SU-DHL-6 (cell line): ENCODE measurements around the gene IFITM1.
"Not testable (repeated sequence)": the region's sequence is repeated elsewhere in the genome, so short reads cannot be mapped to it uniquely, and the experiment has no call there.

ENCODE experiments used
- H2AFZ ChIP-seq: fragments of 200-600 bp; sonication (generic); 2 replicates; pipeline ENCODE4 v1.6.1; 2014; ENCODE audit warnings: low read depth, mild to moderate bottlenecking, moderate library complexity, mixed read lengths, antibody characterized with exemption, low read length; ENCODE audit not compliant: severe bottlenecking
- H3F3A ChIP-seq: fragments of 200-600 bp; shearing (Covaris generic); 2 replicates; pipeline ENCODE4 v1.6.0; 2016; ENCODE audit warnings: antibody characterized with exemption, mild to moderate bottlenecking; ENCODE audit not compliant: insufficient read depth
- H3K27ac ChIP-seq: fragments of 200-600 bp; sonication (generic); 2 replicates; pipeline ENCODE4 v1.5.1; 2016; ENCODE audit warnings: low read depth, mild to moderate bottlenecking, low read length, moderate library complexity, mixed read lengths
- H3K27me3 ChIP-seq: fragments of 200-600 bp; sonication (generic), shearing (Covaris generic); 2 replicates; pipeline ENCODE4 v1.6.0; 2014; ENCODE audit warnings: mild to moderate bottlenecking, low read length
- H3K36me3 ChIP-seq: fragments of 200-600 bp; sonication (generic); 2 replicates; pipeline ENCODE4 v1.6.1; 2014; ENCODE audit warnings: mild to moderate bottlenecking, low read length, mixed read lengths
- H3K4me2 ChIP-seq: fragments of 300-600, 200-600 bp; shearing (Covaris generic), sonication (generic); 2 replicates; pipeline ENCODE4 v1.6.0; 2014; ENCODE audit warnings: low read length, low read depth, mild to moderate bottlenecking; ENCODE audit not compliant: poor library complexity, severe bottlenecking
- H3K4me3 ChIP-seq: fragments of 200-600 bp; sonication (generic); 2 replicates; pipeline ENCODE4 v1.5.1; 2014; ENCODE audit warnings: antibody characterized with exemption, low read length, mild to moderate bottlenecking, mixed read lengths; ENCODE audit not compliant: insufficient read depth, poor library complexity, severe bottlenecking
- H3K79me2 ChIP-seq: fragments of 200-600 bp; sonication (generic); 2 replicates; pipeline ENCODE4 v1.6.1; 2014; ENCODE audit warnings: mild to moderate bottlenecking, low read length, moderate library complexity; ENCODE audit not compliant: insufficient read depth
- H3K9ac ChIP-seq: fragments of 200-600 bp; sonication (generic); 2 replicates; pipeline ENCODE4 v1.7.0; 2014; ENCODE audit warnings: mild to moderate bottlenecking, low read length
- H3K9me2 ChIP-seq: fragments of 200-600 bp; sonication (generic); replicated peaks from 2 replicates; pipeline ENCODE4 v1.6.1; 2014; ENCODE audit warnings: low read length; ENCODE audit not compliant: insufficient read depth
- H3K9me3 ChIP-seq: fragments of 200-600 bp; sonication (generic); 2 replicates; pipeline ENCODE4 v1.6.1; 2014; ENCODE audit warnings: low read length, mixed read lengths; ENCODE audit not compliant: insufficient read depth
- H4K20me1 ChIP-seq: fragments of 200-600 bp; sonication (generic); 2 replicates; pipeline ENCODE4 v1.6.1; 2014; ENCODE audit warnings: low read depth, mild to moderate bottlenecking, antibody characterized with exemption, low read length, moderate library complexity, mixed read lengths
- EZH2phosphoT487 ChIP-seq: fragments of 200-600 bp; sonication (generic), shearing (Covaris generic); conservative IDR thresholded peaks from 2 replicates; pipeline ENCODE4 v1.6.1; 2018; ENCODE audit warnings: mild to moderate bottlenecking, antibody characterized with exemption, low read length, moderate library complexity, mixed read lengths
- TF ChIP-seq, protein P1 (sequence below): fragments of 200-600 bp; sonication (generic); IDR thresholded peaks from one replicate; pipeline ENCODE4 v1.5.1; 2017; ENCODE audit warnings: antibody characterized with exemption, mild to moderate bottlenecking, low read length, moderate library complexity; ENCODE audit not compliant: insufficient read depth, poor library complexity, severe bottlenecking

Gene IFITM1

DNA sequence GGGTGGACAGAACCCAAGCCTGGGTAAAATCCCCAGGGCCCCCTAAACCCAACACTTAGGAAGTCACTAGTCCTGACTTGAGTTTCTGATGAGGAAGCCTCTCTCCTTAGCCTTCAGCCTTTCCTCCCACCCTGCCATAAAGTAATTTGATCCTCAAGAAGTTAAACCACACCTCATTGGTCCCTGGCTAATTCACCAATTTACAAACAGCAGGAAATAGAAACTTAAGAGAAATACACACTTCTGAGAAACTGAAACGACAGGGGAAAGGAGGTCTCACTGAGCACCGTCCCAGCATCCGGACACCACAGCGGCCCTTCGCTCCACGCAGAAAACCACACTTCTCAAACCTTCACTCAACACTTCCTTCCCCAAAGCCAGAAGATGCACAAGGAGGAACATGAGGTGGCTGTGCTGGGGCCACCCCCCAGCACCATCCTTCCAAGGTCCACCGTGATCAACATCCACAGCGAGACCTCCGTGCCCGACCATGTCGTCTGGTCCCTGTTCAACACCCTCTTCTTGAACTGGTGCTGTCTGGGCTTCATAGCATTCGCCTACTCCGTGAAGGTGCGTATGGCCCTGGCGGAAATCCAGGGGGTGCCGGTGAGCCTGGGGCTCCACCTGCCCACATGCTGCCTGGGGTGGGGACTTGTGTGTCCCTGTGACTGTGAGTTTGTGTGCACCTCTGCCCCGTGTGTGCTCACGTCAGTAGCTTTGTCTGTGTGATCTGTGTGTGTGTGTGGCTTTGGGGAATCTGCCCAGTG is at the start of gene IFITM1:
IFITM1 (plus strand) TSS at position 254 of the 767 bp plus-strand sequence; CDS start at position 385, 131 bp downstream.
- H3K27ac ChIP-seq: no peak within 1 kb of the TSS
- no peaks in the 10 kb centered on the region for H3K27me3 ChIP-seq
- no peak within 1 kb of the TSS for H3K9ac ChIP-seq
- no peak within 1 kb of the TSS for H3K4me3 ChIP-seq
- H3K9me2 ChIP-seq: no peaks in the 10 kb centered on the region
- H3K79me2 ChIP-seq: no peaks in the 10 kb centered on the region
- no peak within 1 kb of the TSS for H2AFZ ChIP-seq
- TF ChIP-seq, protein P1, sequence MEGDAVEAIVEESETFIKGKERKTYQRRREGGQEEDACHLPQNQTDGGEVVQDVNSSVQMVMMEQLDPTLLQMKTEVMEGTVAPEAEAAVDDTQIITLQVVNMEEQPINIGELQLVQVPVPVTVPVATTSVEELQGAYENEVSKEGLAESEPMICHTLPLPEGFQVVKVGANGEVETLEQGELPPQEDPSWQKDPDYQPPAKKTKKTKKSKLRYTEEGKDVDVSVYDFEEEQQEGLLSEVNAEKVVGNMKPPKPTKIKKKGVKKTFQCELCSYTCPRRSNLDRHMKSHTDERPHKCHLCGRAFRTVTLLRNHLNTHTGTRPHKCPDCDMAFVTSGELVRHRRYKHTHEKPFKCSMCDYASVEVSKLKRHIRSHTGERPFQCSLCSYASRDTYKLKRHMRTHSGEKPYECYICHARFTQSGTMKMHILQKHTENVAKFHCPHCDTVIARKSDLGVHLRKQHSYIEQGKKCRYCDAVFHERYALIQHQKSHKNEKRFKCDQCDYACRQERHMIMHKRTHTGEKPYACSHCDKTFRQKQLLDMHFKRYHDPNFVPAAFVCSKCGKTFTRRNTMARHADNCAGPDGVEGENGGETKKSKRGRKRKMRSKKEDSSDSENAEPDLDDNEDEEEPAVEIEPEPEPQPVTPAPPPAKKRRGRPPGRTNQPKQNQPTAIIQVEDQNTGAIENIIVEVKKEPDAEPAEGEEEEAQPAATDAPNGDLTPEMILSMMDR: no peak
- no peak for TF ChIP-seq EZH2phosphoT487
- H3K36me3 ChIP-seq: no peaks in the 10 kb centered on the region
- no peaks in the 10 kb centered on the region for H3K9me3 ChIP-seq
- no peaks in the 10 kb centered on the region for H3F3A ChIP-seq
- H3K4me2 ChIP-seq: no peak within 1 kb of the TSS
- no peaks in the 10 kb centered on the region for H4K20me1 ChIP-seq

DNA sequence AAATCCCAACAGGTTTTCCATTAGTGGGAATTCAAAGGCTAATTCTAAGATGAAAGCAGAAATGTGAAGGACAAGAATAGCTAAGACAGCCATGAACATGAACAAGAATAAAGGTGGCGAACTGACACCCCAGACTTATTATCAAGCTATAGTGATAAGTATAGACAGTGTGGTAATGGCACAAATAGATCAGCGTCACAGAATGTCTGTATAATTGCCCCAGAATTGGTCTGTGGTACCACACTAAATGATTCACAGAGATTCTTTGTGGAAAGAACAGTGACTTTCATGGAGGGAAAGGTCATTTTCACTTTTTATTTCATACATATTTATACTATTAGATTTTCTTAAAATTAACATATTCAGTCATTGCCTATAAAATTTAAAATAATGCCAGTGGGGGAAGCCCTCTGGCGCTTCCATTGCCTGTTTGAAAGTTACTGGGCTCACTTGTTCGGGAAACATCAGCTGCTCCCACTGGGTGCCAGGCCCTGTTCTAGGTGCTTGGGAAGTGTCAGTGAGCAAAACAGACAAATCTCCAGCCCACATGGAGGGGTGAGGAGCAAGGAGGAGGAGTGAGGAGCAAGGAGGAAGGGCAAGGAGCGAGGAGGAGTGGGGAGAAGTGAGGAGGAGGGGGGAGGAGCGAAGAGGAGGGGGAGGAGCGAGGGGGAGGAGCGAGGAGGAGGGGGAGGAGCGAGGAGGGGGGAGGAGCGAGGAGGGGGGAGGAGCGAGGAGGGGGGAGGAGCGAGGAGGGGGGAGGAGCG is 47.0 kb upstream of the IFITM1 start:
- H3K36me3 ChIP-seq: no peaks in the 10 kb centered on the region
- no peak for TF ChIP-seq EZH2phosphoT487
- TF ChIP-seq, protein P1: no peak
- no peak overlapping the region for H3K4me2 ChIP-seq
- no peak overlapping the region for H3K27ac ChIP-seq
- H3K79me2 ChIP-seq: no peaks in the 10 kb centered on the region
- no peaks in the 10 kb centered on the region for H3K9me2 ChIP-seq
- no peak overlapping the region for H2AFZ ChIP-seq
- H3K9me3 ChIP-seq: no peaks in the 10 kb centered on the region
- no peaks in the 10 kb centered on the region for H3K27me3 ChIP-seq
- no peak overlapping the region for H3K4me3 ChIP-seq
- H3K9ac ChIP-seq: no peak overlapping the region
- no peaks in the 10 kb centered on the region for H4K20me1 ChIP-seq
- peaks cover 42% of the 10 kb centered on the region for H3F3A ChIP-seq

DNA sequence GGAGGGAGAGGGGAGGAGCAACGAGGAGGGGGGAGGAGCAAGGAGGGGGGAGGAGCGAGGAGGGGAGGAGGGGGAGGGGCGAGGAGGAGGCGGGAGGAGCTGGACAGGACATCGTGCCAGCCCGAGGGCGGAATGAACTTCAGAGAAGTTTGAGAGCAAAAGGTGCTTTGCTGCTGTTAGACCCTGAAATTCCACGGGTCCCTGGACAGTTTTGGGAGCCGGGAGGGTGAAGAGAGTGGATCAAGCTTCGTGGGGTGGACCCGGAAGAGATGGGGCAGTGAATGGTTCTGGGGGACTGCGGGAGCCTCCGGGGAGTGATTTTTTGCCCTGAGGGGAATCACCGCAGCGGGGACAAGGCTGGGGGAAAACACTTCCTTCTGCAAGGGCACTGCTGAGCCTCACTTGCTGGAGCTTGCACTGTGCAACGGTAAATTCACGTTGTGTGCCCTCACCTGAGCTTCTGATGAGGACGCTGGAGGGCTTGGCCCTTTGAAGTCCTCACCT is 46.3 kb upstream of the IFITM1 start:
- Histone ChIP-seq H3K79me2 (no peaks in the 10 kb centered on the region), H3K36me3 (no peaks in the 10 kb centered on the region), H3K9me3 (no peaks in the 10 kb centered on the region), H3K4me2 (peak overlapping the region; percentile 79), H3K27me3 (no peaks in the 10 kb centered on the region), H2AFZ (peak overlapping the region; percentile 18), H3K4me3 (peak overlapping the region; percentile 47), H4K20me1 (no peaks in the 10 kb centered on the region), H3K27ac (peak overlapping the region; percentile 95), H3F3A (peaks cover 42% of the 10 kb centered on the region), H3K9me2 (no peaks in the 10 kb centered on the region), H3K9ac (peak overlapping the region; percentile 57)
- TF ChIP-seq, protein P1: no peak
- no peak for TF ChIP-seq EZH2phosphoT487

DNA sequence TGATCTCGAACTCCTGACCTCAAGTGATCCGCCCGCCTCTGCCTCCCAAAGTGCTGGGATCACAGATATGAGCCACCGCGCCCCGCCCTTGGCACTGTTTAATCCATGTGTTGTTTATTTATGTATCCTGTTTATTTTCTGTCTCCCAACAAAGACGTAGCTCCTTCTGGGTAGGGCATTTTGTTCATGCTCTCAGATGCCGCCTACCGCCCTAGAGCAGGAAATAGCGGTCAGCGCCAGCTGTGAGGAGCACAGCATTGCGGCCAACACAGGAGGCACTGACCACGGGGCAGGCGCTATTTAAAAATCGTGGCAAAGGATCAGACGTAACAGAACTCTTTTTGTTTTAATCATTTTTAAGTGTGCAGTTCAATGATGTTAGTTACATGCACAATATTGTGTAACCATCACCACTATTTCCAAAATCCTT is 45.1 kb upstream of the IFITM1 start:
- H3K27me3 ChIP-seq, H3K36me3 ChIP-seq, H3K9me2 ChIP-seq, H4K20me1 ChIP-seq, H3K9me3 ChIP-seq, H3K79me2 ChIP-seq: not testable (repeated sequence)
- H3F3A ChIP-seq: peaks cover 42% of the 10 kb centered on the region
- H3K4me2 ChIP-seq: peak overlapping the region; percentile 79
- H2AFZ ChIP-seq: peak overlapping the region; percentile 18
- peak overlapping the region; percentile 57 for H3K9ac ChIP-seq
- H3K27ac ChIP-seq: peak overlapping the region; percentile 95
- peak overlapping the region; percentile 47 for H3K4me3 ChIP-seq
